ENCODE data around the gene SBF2.

DNA sequence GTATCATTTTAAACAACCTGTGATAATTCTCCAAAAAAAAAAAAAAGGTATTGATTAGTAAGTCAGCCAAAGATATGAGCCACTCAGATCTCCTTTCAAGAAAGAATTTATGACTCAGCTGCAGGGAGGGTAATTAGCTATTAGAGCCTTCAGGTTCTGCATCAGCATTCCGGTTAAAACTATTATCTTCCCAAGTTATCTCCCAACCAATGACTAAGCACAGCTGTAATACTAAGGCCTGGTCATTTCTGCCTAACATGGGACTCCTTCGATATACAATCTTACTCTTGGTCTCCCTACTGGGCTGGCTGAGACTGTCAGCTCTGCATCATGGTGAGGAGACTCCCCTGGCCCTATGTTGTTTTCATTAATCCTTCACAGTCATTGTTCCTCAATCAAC, 60.4 kb downstream of the SBF2 start:
- TF ChIP-seq, protein P1, sequence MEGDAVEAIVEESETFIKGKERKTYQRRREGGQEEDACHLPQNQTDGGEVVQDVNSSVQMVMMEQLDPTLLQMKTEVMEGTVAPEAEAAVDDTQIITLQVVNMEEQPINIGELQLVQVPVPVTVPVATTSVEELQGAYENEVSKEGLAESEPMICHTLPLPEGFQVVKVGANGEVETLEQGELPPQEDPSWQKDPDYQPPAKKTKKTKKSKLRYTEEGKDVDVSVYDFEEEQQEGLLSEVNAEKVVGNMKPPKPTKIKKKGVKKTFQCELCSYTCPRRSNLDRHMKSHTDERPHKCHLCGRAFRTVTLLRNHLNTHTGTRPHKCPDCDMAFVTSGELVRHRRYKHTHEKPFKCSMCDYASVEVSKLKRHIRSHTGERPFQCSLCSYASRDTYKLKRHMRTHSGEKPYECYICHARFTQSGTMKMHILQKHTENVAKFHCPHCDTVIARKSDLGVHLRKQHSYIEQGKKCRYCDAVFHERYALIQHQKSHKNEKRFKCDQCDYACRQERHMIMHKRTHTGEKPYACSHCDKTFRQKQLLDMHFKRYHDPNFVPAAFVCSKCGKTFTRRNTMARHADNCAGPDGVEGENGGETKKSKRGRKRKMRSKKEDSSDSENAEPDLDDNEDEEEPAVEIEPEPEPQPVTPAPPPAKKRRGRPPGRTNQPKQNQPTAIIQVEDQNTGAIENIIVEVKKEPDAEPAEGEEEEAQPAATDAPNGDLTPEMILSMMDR (IDR thresholded peaks at IDR 0.05; ENCODE audit: low read depth, low read length) = no peak
- no peak for TF ChIP-seq POLR2A (IDR thresholded peaks at IDR 0.05; ENCODE audit: extremely low read depth, insufficient read length)
